GM21447 (cell line): ENCODE data around the gene OTUD4.

Source experiments
- ATAC-seq: cut with Tn5 transposase; IDR thresholded peaks from one replicate; pipeline ENCODE4 v1.9.1; 2021; ENCODE audit not compliant: unreplicated experiment

The OTUD4 gene

GRCh38 chr4:145130130-145130529, 50.3 kb downstream of the OTUD4 start:
- ATAC-seq, result no peak

- no peak for ATAC-seq
Measured at GRCh38 chr4:145125396-145125795, 55.0 kb downstream of the OTUD4 start.

GRCh38 chr4:145108128-145108527, 72.3 kb downstream of the OTUD4 start:
- ATAC-seq, result no peak

GRCh38 chr4:145107126-145107525, 73.3 kb downstream of the OTUD4 start:
- ATAC-seq, result no peak

- ATAC-seq, result no peak
Measured at GRCh38 chr4:145103496-145103895, 76.9 kb downstream of the OTUD4 start.

GRCh38 chr4:145102619-145103018, 77.8 kb downstream of the OTUD4 start:
- ATAC-seq, result no peak

GRCh38 chr4:145101091-145101490, 79.3 kb downstream of the OTUD4 start:
- no peak for ATAC-seq

GRCh38 chr4:145099653-145100052, 80.7 kb downstream of the OTUD4 start:
- ATAC-seq, result no peak

GRCh38 chr4:145098675-145099037, 81.7 kb downstream of the OTUD4 start:
- ATAC-seq, result peak; percentile 17

GRCh38 chr4:145097821-145098674, 82.3 kb downstream of the OTUD4 start, which contains the start of the genes ABCE1 and ANAPC10:
Gene ABCE1, plus strand, starts transcription at chr4:145098311. Its CDS starts 6,102 bp downstream, at chr4:145104413.
Gene ANAPC10, minus strand, starts transcription at chr4:145098196. Its CDS starts 2,097 bp downstream, at chr4:145096099.
- ATAC-seq, result peak; percentile 77

GRCh38 chr4:145097331-145097820, 83.0 kb downstream of the OTUD4 start:
- ATAC-seq, result peak; percentile 0

- ATAC-seq, result no peak
Measured at GRCh38 chr4:145093638-145094037, 86.8 kb downstream of the OTUD4 start.

GRCh38 chr4:145090380-145090779, 90.0 kb downstream of the OTUD4 start:
- ATAC-seq, result no peak

- no peak for ATAC-seq
Measured at GRCh38 chr4:145083891-145084605, 96.3 kb downstream of the OTUD4 start.
